CD4-positive, CD25-positive, alpha-beta regulatory T cell (primary cell): ENCODE results near the gene CSF1R. TPM values are rescaled to one million over a fixed set of nuclear protein-coding genes. Genes with fewer than 3 reads are reported as not detected.

Experiments used
- ATAC-seq, 2 donors: fragments of 150-1000 bp; cut with Tn5 transposase; one replicate each; pipeline ENCODE4 v1.10.0; 2021; ENCODE audit warnings: low read depth in 2 of 2, moderate number of reproducible peaks in 2 of 2, moderate library complexity in 1 of 2
- DNase-seq, 3 donors: peaks; one replicate each; pipeline versions ENCODE4 v3.0.0 to v3.0.0-alpha.2; 2012 to 2022; ENCODE audit warnings: mixed read lengths in 1 of 3
- H3K27ac ChIP-seq: one replicate; pipeline ENCODE4 v1.7.0; 2013; ENCODE audit warnings: mild to moderate bottlenecking, low read length; ENCODE audit not compliant: insufficient read depth, poor library complexity, severe bottlenecking
- H3K27me3 ChIP-seq: one replicate; pipeline ENCODE4 v1.7.0; 2013; ENCODE audit warnings: low read length; ENCODE audit not compliant: control insufficient read depth, insufficient read depth
- H3K36me3 ChIP-seq: one replicate; pipeline ENCODE4 v1.7.0; 2013; ENCODE audit warnings: mild to moderate bottlenecking, low read length, moderate library complexity; ENCODE audit not compliant: control insufficient read depth, insufficient read depth
- H3K4me1 ChIP-seq: 2 replicates; pipeline ENCODE4 v1.7.0; 2013; ENCODE audit warnings: mild to moderate bottlenecking, low read length; ENCODE audit not compliant: insufficient read depth, control insufficient read depth, poor library complexity, severe bottlenecking
- H3K4me3 ChIP-seq: one replicate; pipeline ENCODE4 v1.7.0; 2013; ENCODE audit warnings: low read depth, mild to moderate bottlenecking, low read length, moderate library complexity
- H3K9me3 ChIP-seq, 2 experiments: 1 replicate in 1 of 2; 2 replicates in 1 of 2; pipeline ENCODE4 v1.7.0; 2013; ENCODE audit warnings: low read length in 2 of 2, mild to moderate bottlenecking in 1 of 2, moderate library complexity in 1 of 2; ENCODE audit not compliant: control insufficient read depth in 2 of 2
- H3K27ac Mint-ChIP-seq, 3 donors: one replicate each; pipeline ENCODE4 v1.8.0; 2020 to 2022; ENCODE audit warnings: mild to moderate bottlenecking in 3 of 3, mixed read lengths in 3 of 3, moderate library complexity in 2 of 3
- H3K27me3 Mint-ChIP-seq: one replicate; pipeline ENCODE4 v1.8.0; 2022; ENCODE audit warnings: mild to moderate bottlenecking, mixed read lengths
- H3K36me3 Mint-ChIP-seq: one replicate; pipeline ENCODE4 v1.8.0; 2020; ENCODE audit warnings: mixed read lengths
- H3K4me1 Mint-ChIP-seq, 4 donors: one replicate each; pipeline ENCODE4 v1.8.0; 2020 to 2022; ENCODE audit warnings: mixed read lengths in 4 of 4, mild to moderate bottlenecking in 1 of 4
- H3K4me3 Mint-ChIP-seq, 4 donors: one replicate each; pipeline ENCODE4 v1.8.0; 2020 to 2022; ENCODE audit warnings: mild to moderate bottlenecking in 4 of 4, mixed read lengths in 4 of 4, moderate library complexity in 3 of 4
- H3K9me3 Mint-ChIP-seq, 7 donors: one replicate each; pipeline ENCODE4 v1.8.0; 2020 to 2022; ENCODE audit warnings: mixed read lengths in 7 of 7, mild to moderate bottlenecking in 3 of 7, moderate library complexity in 2 of 7
- polyA plus RNA-seq, 4 donors: library from polyadenylated mRNA; unstranded; fragments of 300-500 nt; fragmentation: Illumina TruSeq; gene quantifications; one replicate each; pipeline ENCODE4 v1.2.3, GENCODE V29; 2021
- total RNA-seq: library from RNA; stranded (reverse); gene quantifications from one replicate; pipeline ENCODE4 v1.2.3, GENCODE V29; 2022

CSF1R gene
- total and polyA plus RNA-seq, 5 donors from 2014 or later = 0.60 to 1.2 (median 0.97) TPM; not detected in 1

DNA sequence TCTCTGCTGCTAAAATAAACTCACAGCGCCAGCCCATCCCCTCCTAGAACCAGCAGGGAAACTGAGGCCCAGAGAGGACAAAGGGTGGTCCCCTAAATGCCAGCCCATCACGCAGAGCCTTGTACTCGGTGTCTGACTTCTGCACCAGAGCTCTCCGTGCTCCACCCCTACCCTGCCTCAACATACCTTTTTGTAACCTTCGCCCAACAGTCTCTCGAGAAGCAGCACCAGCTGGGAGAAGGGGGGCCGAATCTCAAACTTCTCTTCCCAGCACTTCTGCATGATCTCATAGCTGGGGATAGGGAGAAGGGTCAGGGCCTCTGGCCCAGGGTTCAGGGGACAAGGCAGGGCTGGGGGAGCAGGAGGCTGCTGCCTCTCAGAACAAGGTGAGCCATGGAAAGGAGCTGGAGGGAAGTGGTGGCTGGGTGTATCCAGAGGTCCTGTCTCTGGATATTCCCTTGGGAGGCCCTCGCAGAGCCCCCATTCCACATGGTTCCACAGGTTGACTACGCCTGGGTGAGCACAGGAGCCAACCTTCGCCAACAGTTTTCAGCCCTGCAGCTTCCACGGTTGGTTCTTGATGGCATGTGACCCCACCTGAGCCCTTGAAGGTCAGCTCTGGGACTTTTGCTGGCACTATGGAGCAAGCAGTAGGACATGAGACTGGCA, 32.3 kb upstream of the CSF1R start:
- Histone ChIP-seq H3K4me1 (no peaks in the 10 kb centered on the region), H3K27ac (no peak overlapping the region), H3K27me3 (no peaks in the 10 kb centered on the region), H3K36me3 (no peaks in the 10 kb centered on the region), H3K4me3 (no peak overlapping the region), H3K9me3 (no peaks in the 10 kb centered on the region)
- H3K9me3 Mint-ChIP-seq = peaks cover 0 to 1% (median 0%) of the 10 kb centered on the region in 7 donors
- H3K4me1 Mint-ChIP-seq = peaks cover 0 to 2% (median 0%) of the 10 kb centered on the region in 4 donors
- ATAC-seq = no peak
- H3K27me3 Mint-ChIP-seq = no peaks in the 10 kb centered on the region
- no peak overlapping the region for H3K4me3 Mint-ChIP-seq
- no peak for DNase-seq
- H3K36me3 Mint-ChIP-seq = no peaks in the 10 kb centered on the region
- no peak overlapping the region for H3K27ac Mint-ChIP-seq

DNA sequence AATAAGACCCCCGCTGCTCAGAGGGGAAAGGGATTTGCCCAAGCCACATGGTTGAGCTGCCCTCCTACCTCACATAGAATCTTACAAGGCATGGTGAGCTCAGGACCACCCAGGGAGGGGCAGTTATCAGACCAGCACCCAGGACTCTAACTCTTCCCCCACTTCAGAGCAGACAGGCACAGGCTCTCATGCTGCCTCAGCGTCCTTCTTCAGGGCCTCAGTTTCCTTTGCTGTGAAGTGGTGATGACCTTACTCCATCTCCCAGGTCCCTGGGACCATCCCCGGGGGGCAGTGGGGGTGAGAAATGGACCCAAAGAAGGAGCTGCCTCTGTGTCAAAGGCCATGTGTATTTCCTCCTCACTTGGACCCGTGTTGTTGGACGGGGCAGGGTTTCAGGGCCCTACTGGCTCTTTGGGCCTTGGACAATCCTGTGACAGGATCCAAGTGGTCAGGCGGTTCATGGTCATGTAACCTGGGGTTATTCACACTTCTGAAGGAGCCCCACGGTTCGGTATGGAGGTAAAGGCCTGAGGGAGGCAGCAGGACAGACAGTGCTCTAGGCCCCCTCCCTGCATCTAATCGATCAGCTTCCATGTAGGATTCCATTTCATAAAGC, 31.7 kb upstream of the CSF1R start:
- no peaks in the 10 kb centered on the region for H3K36me3 Mint-ChIP-seq
- Histone ChIP-seq H3K4me3 (no peak overlapping the region), H3K27ac (no peak overlapping the region), H3K4me1 (no peaks in the 10 kb centered on the region), H3K27me3 (no peaks in the 10 kb centered on the region), H3K9me3 (no peaks in the 10 kb centered on the region), H3K36me3 (no peaks in the 10 kb centered on the region)
- peaks cover 0 to 2% (median 0%) of the 10 kb centered on the region in 4 donors for H3K4me1 Mint-ChIP-seq
- H3K27ac Mint-ChIP-seq = no peak overlapping the region
- peaks cover 0 to 1% (median 0%) of the 10 kb centered on the region in 7 donors for H3K9me3 Mint-ChIP-seq
- no peak for ATAC-seq
- no peak overlapping the region for H3K4me3 Mint-ChIP-seq
- DNase-seq = no peak
- H3K27me3 Mint-ChIP-seq = no peaks in the 10 kb centered on the region

GRCh38 chr5:150116667-150117400, 30.5 kb upstream of the CSF1R start:
- Mint-ChIP-seq H3K4me1 (no peaks in the 10 kb centered on the region), H3K9me3 (peaks cover 0 to 1% (median 0%) of the 10 kb centered on the region in 7 donors), H3K4me3 (no peak overlapping the region), H3K36me3 (no peaks in the 10 kb centered on the region), H3K27ac (no peak overlapping the region), H3K27me3 (no peaks in the 10 kb centered on the region)
- no peaks in the 10 kb centered on the region for H3K4me1 ChIP-seq
- ATAC-seq = no peak
- H3K27ac ChIP-seq = no peak overlapping the region
- no peak for DNase-seq
- H3K36me3 ChIP-seq = no peaks in the 10 kb centered on the region
- H3K27me3 ChIP-seq = no peaks in the 10 kb centered on the region
- H3K4me3 ChIP-seq = no peak overlapping the region
- no peaks in the 10 kb centered on the region for H3K9me3 ChIP-seq

GRCh38 chr5:150114773-150115408, 28.5 kb upstream of the CSF1R start:
- peaks cover 4% of the 10 kb centered on the region for H3K27me3 Mint-ChIP-seq
- H3K9me3 ChIP-seq = no peaks in the 10 kb centered on the region
- no peak for ATAC-seq
- H3K4me3 ChIP-seq = no peak overlapping the region
- H3K36me3 ChIP-seq = no peaks in the 10 kb centered on the region
- H3K36me3 Mint-ChIP-seq = no peaks in the 10 kb centered on the region
- no peaks in the 10 kb centered on the region for H3K27me3 ChIP-seq
- no peak overlapping the region for H3K27ac Mint-ChIP-seq
- H3K27ac ChIP-seq = no peak overlapping the region
- H3K4me1 ChIP-seq = no peaks in the 10 kb centered on the region
- no peak for DNase-seq
- no peaks in the 10 kb centered on the region for H3K4me1 Mint-ChIP-seq
- H3K4me3 Mint-ChIP-seq = no peak overlapping the region
- no peaks in the 10 kb centered on the region for H3K9me3 Mint-ChIP-seq

DNA sequence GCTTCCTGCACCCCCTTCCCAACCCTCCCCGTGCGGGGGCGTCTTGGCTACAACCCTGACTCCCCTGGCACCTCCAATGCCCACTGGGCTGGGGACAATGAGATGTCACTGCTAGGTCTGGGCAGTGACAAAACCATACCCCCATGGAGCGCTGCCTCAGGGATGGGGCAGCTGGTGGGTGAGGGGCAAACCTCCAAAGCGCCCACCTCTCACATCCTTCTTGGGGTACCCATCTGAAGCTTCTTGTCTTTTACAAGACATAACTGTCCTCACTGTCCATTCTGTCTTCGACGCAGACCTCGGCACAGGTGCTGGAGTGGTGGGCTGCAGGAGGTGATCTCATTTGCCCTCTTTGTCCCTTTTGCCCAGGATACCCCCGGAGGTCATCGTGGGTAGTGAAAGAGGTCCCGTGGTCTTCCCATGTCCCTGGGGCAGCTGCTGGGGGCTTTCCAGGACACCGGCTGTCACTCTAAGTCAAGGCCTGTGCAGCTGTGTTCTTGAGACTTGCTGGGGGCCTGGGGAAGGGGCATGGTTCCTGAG, 27.8 kb upstream of the CSF1R start:
- DNase-seq (no peak), ATAC-seq (no peak)
- Histone ChIP-seq H3K27me3 (no peaks in the 10 kb centered on the region), H3K27ac (no peak overlapping the region), H3K4me1 (no peaks in the 10 kb centered on the region), H3K9me3 (no peaks in the 10 kb centered on the region), H3K36me3 (no peaks in the 10 kb centered on the region), H3K4me3 (no peak overlapping the region)
- Mint-ChIP-seq H3K36me3 (no peaks in the 10 kb centered on the region), H3K27ac (no peak overlapping the region), H3K4me3 (no peak overlapping the region), H3K9me3 (no peaks in the 10 kb centered on the region), H3K4me1 (no peaks in the 10 kb centered on the region), H3K27me3 (peaks cover 4% of the 10 kb centered on the region)

- no peak for ATAC-seq
- DNase-seq = no peak
- Mint-ChIP-seq H3K9me3 (no peaks in the 10 kb centered on the region), H3K4me1 (no peaks in the 10 kb centered on the region), H3K27me3 (peaks cover 4% of the 10 kb centered on the region), H3K4me3 (no peak overlapping the region), H3K27ac (no peak overlapping the region), H3K36me3 (no peaks in the 10 kb centered on the region)
- Histone ChIP-seq H3K27me3 (no peaks in the 10 kb centered on the region), H3K4me1 (no peaks in the 10 kb centered on the region), H3K9me3 (no peaks in the 10 kb centered on the region), H3K4me3 (no peak overlapping the region), H3K36me3 (no peaks in the 10 kb centered on the region), H3K27ac (no peak overlapping the region)
Observed at GRCh38 chr5:150113047-150113744, 26.8 kb upstream of the CSF1R start.
